ENCODE measurements around the gene FIP1L1. TPM values are rescaled to one million over a fixed set of nuclear protein-coding genes. Genes with fewer than 3 reads are reported as not detected.
A peak's percentile ranks its signal among the peaks of the same experiment; 100 is the strongest.
"Not testable (repeated sequence)": the region's sequence is repeated elsewhere in the genome, so short reads cannot be mapped to it uniquely, and the experiment has no call there.

The FIP1L1 gene, protein sequence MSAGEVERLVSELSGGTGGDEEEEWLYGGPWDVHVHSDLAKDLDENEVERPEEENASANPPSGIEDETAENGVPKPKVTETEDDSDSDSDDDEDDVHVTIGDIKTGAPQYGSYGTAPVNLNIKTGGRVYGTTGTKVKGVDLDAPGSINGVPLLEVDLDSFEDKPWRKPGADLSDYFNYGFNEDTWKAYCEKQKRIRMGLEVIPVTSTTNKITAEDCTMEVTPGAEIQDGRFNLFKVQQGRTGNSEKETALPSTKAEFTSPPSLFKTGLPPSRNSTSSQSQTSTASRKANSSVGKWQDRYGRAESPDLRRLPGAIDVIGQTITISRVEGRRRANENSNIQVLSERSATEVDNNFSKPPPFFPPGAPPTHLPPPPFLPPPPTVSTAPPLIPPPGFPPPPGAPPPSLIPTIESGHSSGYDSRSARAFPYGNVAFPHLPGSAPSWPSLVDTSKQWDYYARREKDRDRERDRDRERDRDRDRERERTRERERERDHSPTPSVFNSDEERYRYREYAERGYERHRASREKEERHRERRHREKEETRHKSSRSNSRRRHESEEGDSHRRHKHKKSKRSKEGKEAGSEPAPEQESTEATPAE
- total RNA-seq = 115 TPM

DNA sequence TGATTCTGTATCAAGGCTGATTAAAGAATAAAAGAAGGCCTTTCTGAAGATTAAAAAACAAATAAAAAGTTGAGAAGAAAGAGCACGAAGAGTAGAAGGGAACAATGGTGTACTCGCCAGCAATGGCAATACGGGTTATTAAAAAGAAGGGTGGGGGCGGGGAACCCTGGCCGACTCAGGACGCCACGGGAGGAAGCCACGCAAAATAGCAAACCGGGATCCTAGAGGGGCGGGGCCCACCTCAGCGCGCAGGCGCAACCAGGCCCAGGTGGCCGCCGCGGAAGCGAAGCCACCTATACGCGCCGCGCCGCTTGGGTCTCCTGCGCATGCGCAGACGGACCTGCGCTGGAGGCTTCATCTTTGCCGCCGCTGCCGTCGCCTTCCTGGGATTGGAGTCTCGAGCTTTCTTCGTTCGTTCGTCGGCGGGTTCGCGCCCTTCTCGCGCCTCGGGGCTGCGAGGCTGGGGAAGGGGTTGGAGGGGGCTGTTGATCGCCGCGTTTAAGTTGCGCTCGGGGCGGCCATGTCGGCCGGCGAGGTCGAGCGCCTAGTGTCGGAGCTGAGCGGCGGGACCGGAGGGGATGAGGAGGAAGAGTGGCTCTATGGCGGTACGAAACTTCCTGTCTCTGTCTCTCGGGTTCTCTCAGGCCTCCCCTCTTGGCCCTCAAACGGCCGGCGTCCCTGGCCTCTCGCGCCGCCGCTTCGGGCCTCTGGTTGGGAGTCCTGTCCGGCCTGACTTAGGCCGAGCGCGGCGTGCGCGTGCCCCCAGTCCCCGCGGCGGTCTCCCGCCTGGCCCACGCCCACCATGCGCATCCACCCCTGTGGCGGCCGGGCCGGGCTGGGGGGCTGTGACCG lies at the start of gene FIP1L1:
FIP1L1 (plus strand) TSS at position 323 of the 852 bp plus-strand sequence; CDS start at position 521, 198 bp downstream.
- peak; percentile 84 for DNase-seq

DNA sequence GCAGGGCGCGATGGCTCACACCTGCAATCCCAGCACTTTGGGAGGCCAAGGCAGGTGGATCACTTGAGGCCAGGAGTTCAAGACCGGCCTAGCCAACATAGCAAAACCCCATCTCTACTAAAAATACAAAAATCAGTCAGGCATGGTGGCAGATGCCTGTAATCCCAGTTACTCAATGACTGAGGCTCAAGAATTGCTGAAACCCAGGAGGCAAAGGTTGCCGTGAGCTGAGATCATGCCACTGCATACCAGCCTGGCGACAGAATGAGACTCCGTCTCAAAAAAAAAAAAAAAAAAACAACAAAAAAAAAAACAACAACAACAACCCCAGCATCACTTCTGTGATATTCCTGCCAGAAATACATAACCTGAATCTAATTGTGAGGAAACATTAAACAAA lies 42.5 kb upstream of the FIP1L1 start:
- not testable (repeated sequence) for DNase-seq

GRCh38 chr4:53340145-53340544 lies 37.3 kb upstream of the FIP1L1 start:
- not testable (repeated sequence) for DNase-seq

DNA sequence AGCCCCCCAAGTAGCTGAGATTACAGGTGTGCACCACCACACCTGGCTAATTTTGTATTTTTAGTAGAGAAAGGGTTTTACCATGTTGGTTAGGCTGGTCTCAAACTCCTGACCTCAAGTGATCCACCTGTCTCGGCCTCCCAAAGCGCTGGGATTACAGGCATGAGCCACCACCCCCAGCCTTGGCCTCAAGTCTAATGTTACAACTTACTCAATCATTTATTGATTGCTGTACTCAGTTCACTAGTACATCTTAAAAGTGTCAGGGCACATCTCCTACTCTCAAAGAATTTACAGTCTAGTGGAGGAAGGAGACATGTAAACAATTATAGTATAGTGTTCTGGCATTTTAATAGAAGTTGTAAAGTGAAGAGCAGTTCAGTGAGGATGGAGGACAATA lies 31.0 kb upstream of the FIP1L1 start:
- not testable (repeated sequence) for DNase-seq

DNA sequence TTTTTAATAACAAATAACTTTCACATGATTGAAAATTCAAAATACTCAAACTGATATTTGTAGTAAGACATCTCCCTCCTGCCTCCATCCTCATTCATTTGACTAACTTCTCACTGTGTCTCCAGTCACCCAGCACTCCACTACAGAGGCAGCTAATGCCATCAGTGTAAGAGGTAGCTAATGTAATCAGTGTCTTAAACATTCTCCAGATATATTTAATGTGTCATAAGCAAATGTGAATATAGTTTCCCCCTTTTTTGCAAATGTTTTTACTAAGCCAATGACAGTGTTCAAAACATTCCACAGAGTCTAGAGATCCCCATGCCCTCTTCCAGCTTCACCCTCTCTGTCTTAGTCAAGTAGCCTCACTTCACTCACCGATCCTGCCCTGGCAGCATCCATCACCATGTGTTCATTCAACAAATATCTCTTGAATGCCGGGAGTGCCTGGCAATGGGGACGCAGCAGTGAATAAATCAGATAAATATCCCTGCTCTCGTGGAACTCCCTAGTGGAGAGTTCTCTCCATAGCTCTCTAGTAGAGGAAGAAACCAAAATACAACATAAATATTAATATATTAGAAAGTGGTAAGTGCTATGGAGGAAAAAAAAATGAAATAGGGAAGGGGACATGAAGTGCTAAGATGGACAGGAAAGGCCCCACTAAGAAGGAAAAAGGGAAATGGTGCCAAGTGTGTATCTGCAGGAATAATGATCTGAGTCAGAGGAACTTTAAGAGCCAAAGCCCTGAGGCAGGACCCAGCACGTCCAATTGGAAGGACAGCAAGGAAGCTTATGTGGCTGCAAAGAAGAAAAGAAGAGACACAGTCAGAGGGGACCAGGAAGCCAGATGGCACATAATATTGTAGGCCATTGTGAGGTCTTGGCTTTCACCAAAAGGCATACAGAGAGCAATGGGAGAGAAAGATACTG lies 30.3 kb upstream of the FIP1L1 start:
- no peak for DNase-seq

DNA sequence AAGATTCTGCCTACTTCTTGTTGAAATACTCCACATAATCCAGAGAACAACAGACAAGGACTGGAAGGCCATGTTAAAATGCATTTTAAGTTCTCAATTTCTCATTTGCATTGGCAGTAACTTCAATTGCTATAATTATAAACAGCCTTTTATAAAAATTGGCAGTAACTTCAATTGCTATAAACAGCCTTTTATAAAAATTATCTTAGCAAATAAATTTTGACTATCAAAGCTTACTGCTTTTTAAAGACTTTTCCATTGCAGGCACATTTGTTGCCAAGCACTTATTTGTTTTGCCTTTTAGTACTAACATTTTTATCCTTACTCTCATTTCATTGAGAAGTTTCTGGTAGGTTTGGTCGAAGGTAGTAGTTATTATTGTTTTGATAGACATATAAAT lies 29.4 kb upstream of the FIP1L1 start:
- DNase-seq = no peak

- DNase-seq = no peak
Measured at GRCh38 chr4:53349091-53349491, 28.4 kb upstream of the FIP1L1 start.

GRCh38 chr4:53354012-53354722 lies 23.3 kb upstream of the FIP1L1 start:
- DNase-seq = no peak

DNA sequence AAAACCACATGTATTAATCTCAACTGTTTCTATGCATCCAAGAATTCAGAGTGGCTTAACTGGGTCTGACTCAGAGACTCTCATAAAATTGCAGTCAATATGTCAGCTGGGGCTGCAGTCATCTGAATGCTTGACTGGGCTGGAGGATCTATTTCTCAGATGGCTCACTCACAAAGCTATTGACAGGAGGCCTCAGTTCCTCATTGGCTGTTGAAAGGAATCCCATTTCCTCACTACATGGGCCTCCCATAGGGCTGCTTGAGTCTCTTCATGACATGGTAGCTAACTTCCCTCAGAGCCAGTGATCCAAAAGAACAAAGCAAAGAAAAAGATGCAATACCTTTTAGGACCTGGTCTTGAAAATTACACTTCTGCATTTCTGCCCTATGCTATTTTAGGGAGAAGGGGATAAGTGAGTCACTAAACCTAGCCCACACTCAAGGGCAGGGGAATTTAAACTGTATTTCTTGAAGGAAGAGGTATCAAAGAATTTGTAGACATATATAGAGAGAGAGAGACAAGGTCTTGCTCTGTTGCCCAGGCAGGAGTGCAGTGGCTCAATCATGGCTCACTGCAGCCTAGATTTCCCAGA lies 21.4 kb upstream of the FIP1L1 start:
- DNase-seq = no peak

DNA sequence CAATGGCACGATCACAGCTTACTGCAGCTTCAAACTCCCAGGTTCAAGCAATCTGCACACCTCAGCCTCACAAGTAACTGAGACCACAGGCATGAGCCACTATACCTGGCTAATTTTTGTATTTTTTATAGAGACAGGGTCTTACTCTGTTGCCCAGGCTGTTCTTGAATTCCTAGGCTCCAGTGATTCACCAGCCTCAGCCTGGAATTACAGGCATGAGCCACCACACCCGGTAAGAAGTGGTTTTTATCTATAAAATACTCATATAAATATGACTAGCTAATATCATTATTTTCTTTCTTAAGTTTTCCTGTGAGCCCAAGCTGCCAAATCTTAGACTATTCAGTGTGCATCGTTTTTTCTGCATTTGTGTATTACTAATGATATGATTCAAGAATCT lies 16.0 kb upstream of the FIP1L1 start:
- no peak for DNase-seq

DNA sequence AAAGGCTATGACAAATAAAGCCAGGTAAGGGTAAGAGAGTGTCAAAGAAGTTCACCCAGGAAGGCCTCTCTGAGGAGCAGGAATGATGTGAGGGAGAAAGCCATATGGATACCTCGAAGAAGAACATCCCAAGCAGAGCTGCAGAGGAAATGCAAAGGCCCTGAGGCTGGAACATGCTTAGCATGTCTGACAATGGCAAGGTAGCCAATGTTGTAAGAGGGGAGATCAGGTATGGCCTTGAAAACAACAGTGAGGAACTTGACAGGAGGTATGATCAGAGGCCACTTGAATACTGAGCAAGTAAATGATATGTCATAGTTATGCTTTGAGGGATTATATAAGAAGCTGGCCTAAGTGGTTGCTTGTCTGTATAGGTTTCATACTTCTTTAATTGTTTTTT lies 15.3 kb upstream of the FIP1L1 start:
- DNase-seq = no peak

DNA sequence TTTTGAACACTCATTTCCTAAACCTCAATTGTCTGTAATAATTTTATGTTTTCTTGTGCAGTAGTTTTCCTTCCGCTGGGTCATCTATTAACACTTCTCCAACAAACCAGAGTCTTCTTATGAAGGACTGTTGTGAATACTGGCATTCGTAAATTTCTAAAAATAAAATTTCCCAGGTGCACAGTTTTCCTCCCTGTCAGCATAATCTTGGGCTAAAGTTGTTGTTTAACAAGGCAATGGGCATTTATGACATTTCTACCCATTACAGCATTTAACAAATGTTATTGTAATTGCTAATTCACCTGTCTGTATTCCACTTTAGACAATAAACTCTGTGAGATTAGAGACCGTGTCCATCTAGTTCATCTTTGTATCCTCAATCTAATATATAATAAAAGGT lies 12.8 kb upstream of the FIP1L1 start:
- no peak for DNase-seq

DNA sequence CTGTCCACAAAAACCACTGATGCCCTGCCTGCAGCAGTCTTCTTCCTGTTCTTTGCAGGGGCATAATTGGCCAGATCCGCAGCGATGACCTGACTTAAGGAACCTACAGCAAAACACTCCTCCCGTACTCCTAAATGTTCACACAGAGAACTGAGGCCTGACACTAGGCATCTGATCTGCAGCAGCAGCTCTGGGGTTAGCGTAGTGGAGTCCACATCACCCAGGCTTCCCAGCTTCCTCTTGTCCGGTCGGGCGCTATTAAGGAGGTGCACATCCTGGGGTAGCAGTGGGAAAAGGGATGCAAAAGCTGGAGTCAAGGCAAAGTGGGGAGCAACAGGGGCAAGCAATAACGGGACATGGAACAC lies 12.3 kb upstream of the FIP1L1 start:
- DNase-seq = no peak

GRCh38 chr4:53365486-53366300 lies 11.7 kb upstream of the FIP1L1 start, which contains the start of gene SCFD2:
SCFD2 (minus strand) TSS chr4:53366061.
- DNase-seq = peak; percentile 97

DNA sequence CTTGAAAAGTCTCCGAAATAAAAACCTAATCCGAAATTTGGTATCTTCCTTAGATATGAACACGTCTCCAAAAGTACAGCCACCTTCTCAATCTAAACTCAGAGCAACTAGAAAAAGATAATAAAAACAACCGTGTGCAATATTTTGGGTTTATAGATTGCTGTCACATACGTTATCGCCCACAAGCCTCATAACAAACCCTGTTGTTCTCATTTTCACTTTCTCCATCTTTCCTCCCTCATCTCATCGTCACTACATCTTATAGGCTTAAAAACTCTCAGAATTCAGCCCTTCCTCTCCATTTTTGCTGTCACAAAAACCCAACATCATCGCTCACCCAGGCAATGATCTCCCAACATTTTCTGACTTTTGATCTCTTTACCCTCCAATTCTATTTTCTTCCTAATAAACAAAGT lies 11.1 kb upstream of the FIP1L1 start:
- DNase-seq = no peak

DNA sequence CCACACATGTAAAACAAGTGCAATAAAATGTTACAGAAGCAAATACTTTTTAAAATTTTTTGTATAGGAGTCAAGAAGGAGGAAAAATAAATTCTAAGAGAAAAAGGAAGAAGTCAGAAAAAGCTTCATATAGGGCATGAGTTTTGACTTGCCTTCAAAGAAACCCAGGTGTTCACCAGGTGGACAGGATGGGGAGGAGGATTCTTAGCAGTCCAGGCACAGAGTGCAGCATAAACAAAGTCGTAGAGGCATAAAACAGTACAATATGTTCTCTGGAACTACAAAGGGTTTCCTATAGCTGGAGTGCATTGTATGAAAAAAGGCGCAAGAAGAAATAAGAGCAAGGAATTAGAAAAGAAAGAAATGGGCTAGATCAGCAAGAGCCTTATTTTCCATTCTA lies 9.7 kb upstream of the FIP1L1 start:
- no peak for DNase-seq

DNA sequence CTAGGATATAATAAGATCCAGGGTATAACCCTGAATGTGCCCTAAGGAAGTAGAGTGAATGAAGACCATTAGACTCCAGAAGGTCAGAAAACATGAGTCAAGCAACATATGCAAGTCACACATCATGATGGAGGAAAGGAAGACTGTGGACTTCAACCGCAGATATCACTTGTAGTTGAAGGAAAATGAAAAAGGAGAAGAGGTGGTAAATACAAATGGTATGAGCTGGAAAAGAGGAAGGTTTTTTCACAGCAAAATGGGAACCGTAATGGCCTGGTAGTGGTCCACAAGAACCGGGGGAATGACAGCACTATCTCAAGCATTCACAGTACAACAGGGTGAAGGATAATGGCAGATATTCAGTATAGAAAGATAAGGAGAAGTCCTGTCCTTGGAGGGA lies 6.4 kb upstream of the FIP1L1 start:
- DNase-seq = no peak

GRCh38 chr4:53371843-53372521 lies 5.5 kb upstream of the FIP1L1 start:
- DNase-seq = no peak

DNA sequence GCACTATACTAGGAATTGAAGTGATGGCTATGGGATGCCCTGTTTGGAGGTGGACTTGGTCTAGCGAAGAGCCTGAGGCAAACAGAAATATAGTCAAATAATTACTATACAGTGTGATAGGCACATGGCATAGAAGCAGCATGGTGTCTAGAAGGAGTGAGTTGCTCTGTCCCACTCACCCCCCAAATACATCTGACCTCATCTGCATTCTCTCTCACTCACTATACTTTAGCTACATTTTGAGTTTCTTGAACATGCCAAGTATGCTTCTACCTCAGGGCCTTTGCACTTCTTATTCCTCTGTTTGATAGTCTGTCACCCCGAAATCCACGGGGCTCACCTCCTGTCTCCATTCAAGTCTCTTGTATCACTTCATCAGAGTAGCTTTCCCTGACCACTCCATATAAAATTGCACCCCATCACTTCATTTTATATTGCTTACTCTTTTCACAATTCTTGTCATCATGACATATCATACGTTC lies 2.6 kb upstream of the FIP1L1 start:
- DNase-seq = no peak
